NCI-H2107 treated with DMSO at 0.1 percent for 48 hours (cell line): ENCODE results near the gene RGL1.
"Not testable (repeated sequence)": the region's sequence is repeated elsewhere in the genome, so short reads cannot be mapped to it uniquely, and the experiment has no call there.

Experiments
- DNase-seq: peaks from one replicate; lab custom pipeline; 2025; ENCODE audit not compliant: unreplicated experiment; lab: John Stamatoyannopoulos, UW

The RGL1 gene

DNA sequence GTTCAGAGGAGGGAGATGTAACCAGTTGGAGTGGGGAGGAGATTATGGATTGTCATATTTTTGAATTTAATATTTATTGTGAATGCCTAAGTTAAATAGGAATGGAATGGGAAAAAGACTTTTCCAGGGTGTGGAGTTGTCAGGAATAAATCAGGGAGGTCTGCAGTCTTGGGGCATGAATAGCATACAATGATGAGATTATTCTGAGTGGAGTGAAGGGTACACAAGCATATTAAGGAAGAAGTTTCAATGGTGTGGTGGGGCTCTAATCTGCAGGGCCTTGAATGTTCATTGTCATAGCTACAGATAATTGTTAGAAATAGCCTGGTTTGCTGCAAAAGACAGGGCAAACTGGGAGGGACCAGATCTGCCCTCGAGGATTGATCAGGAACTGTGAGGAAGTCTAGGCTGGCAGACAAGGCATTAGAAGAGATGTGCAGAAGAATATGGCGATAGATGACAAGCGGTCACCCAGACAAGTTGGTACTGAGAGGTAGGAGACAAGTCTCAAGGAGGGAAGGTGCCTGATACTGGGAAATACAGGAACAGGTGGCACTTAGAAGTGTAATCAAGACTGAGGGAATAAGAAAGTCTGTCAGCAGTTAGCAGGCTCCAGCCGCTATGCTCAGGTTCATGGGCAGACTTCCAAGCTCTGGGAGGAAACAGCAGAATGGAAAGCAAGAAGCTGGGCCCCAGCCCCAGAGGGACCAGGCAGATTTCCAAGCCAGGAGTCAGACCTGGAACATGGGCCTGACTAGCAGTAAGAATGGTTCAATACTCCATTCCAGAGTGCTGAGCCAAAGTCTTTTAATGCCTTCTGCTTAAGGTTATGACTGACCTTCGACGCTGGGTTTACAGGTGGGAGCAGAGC lies 20.9 kb upstream of the RGL1 start:
- no peak for DNase-seq

DNA sequence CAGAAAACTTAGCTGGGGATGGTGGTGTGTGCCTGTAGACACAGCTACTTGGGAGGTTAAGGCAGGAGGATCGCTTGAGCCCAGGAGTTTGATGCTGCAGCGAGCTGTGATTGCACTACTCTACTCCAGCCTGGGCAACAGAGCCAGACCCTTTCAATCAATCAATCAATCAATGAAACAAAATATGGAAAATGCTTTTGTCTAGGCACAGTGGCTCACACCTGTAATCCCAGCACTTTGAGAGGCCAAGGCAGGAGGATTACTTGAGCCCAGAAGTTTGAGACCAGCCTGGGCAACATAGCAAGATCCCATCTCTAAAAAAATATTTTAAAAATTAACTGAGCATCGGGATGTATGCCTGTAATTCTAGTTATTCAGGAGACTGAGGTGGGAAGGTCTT lies 19.0 kb upstream of the RGL1 start:
- DNase-seq = not testable (repeated sequence)

DNA sequence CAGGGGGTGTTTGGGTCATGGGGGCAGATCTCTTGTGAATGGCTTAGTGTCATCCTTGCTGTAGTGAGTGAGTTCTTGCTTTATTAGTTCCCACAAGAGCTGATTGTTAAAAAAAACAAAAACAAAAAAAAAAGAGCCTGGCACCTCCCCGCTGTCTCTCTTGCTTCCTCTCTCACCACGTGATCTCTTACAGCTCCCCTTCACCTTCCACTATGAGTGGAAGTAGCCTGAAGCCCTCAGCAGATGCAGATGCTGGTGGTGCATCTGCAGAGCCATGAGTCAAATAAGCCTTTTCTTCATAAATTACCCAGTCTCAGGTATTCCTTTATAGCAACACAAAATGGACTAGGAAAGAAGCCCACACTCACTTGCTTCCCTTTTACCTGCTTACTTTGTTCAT lies 17.2 kb upstream of the RGL1 start:
- no peak for DNase-seq

DNA sequence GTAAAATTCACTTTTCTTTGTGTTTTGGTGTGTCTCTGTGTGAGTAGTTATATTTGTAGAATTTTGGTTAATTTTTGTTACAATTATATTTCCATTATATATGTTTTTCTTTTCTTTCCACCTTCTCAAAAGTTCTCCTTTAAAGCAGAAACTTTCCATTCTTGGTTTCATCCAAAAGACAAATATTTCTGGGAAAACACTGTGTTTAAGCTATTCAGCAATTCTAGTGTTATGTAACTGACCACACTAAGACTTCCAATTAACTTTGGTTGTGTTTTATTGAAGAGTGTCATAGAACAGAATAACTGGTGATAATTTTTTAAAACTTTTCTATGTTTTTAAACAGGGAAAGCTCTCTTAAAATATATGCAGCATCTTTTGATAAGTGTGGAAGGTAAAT lies 13.6 kb upstream of the RGL1 start:
- no peak for DNase-seq

DNA sequence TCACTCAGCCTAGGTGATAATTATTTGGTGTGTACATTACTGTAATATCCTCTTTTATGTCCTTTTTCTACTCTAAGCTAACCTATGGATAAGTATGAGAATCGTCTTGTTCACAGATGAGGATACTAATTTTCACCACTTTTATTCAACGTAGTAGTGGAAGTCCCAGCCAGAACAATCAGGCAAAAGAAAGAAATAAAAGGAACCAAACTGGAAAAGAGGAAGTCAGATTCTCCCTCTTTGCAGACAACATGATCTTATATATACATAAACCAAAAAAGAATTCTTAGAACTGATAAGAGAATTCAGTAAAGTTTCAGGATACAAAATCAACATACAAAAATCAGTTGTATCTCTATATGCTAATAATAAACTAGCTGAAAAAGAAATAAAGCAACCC lies 12.6 kb upstream of the RGL1 start:
- no peak for DNase-seq

DNA sequence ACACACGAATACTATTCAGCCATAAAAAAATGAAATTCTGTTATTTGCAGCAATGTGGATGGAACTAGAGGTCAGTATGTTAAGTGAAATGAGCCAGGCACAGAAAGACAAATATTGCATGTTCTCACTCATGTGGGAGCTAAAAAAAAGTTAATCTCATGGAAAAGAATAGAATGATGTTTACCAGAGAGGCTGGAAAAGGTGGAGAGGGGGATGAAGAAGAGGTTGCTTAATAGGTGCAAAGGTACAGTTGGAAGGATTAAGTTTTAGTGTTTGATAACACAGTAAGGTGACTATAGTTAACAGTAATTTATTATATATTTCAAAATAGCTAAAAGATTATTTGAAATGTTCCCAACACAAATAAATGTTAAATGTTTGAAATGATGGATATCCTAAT lies 10.8 kb upstream of the RGL1 start:
- DNase-seq = no peak

DNA sequence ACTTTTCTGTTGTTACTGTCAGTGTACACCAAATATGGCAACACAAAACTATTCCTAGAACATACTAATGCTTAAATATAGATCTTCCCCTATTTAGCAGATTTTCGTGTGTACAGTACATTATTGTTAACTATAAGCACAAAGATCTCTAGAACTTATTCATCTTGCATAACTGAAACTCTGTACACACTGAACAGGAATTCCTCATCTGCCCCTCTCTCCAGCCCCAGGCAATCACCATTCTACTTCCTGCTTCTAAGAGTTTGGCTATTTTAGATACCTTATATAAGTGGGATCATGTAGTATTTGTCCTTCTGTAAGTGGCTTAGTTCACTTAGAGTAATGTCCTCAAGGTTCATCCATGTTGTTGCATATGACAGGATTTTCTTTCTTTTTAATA lies 4.5 kb upstream of the RGL1 start:
- no peak for DNase-seq

DNA sequence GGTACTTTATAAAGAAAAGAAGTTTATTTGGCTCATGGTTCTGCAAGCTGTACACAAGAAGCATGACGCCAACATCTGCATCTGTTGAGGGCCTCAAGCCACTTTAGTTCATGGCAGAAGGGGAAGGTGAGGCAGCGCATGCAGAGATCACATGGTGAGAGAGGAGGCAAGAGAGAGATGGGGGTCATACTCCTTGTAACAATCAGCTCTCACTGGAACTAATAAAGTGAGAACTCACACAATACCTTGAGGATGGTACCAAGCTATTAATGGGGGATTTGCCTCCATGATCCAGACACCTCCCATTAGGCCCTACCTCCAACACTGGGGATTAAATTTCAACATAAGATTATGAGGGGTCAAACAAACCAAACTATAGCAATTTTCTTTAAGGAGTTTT lies 3.3 kb upstream of the RGL1 start:
- no peak for DNase-seq

DNA sequence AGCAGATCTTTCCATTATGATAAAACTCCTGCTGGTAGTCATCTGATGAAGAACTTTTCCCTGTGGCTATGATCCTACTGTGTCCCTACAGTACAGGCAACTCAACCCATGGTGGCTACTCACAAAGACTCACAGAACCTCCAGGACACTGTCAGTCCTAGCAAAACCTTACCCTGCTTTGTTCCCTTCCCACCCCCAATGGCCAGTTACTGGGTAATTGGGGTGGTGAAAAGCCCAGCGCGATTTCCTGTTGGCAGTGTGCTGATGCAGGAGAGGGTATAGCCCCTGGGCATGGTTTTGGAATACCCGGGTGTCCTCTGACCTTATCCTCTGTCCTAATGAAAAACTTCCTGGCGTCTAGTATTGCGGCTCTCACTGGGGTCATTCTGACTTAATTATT lies 533 bp upstream of the RGL1 start:
- no peak for DNase-seq

DNA sequence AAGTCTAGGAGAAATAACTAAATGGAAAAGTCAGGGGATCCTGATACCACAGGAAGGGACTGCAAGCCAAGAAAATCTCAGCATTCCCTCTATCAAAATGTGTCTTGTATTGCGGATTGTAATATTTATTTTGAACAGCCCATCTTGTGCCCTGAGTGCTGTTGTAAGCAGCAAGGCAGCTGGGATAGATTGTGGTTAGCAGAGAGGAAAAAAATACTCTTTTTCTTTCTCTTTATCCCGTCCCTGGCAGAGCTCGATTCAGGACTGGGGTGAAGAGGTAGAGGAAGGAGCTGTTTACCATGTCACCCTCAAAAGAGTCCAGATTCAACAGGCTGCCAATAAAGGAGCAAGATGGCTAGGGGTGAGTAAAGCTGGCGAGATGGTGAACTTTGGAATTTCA lies 1.2 kb downstream of the RGL1 start:
- no peak for DNase-seq

DNA sequence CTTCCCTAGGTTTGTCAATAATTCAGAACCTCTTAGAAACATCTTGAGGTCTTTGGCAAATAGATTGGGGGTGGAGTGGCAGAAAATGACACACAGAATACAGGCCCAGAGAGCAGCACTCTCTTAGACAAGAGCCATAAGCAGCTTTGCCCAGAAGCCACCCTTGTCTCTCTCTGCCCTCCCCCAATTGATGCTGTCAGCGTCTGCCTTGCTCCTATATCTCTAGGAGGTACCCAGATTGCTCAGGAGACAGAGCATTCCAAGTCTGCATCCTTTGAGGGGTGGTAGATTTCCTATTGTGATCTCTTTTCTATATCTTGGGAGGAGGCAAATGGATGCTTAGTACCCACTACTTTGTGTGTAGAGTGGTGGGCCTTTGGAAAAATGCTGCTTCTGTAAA lies 1.8 kb downstream of the RGL1 start:
- no peak for DNase-seq

DNA sequence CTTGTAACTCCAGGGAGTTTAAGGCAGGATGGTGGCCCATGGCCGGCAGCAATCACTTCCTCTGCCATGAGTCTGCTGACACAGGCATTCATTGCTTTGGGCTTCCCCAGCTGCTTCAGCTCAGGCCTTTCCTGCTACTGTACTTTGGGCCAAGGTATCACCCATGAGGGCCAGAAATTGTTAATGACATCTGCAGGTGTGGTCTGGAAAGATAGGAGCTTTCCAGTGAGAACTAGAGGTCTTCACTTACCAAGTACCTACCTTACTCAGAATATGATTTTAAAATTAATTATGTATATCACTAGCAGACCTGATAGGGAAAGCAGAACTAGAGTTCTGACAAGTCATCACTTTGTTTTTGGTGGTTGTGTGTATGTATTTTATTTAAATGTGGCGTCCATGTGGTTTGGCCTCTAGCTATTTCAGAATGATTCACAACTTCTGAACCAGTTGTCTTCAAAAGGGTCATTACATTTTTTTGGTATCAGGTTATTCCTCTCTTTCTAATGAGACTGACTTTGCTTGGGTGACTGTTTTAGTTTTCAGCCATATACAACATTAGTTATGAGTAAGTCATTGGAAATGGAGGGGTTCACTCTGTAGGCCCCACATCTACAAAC lies 2.7 kb downstream of the RGL1 start:
- no peak for DNase-seq

DNA sequence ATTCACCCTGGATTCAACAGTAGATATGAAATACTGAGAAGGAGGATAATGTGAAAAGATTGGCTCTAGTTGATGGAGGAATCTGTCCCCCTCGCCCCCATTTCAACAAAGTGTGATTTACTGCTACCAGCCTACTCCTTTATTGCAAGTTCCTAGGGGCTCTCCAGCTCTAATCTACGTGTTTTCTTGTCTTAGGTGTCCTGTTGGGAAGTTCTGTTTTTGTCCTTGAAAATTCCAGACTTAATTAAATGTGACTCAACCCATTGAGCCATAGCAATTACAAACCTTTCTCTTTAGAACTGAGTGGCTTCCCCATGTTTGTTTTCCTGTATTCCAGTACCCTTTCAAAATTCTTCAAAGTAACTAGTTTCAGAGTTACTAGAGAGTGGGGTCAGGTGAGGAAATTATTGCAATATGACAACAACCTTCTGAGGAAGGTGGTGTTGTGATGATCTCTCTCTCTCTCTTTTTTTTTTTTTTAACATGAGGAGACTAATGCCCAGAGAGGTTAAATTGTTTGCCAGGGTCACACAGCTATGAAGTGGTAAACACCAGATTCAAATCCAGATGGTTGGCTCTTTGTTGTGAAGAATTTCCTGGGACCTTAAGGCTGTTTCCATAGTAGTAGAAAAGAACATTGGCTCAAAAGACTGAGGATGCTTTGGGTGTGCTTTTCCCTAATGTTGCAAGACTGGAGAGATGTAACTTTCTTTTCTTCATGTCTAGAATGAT lies 3.5 kb downstream of the RGL1 start:
- DNase-seq = no peak

DNA sequence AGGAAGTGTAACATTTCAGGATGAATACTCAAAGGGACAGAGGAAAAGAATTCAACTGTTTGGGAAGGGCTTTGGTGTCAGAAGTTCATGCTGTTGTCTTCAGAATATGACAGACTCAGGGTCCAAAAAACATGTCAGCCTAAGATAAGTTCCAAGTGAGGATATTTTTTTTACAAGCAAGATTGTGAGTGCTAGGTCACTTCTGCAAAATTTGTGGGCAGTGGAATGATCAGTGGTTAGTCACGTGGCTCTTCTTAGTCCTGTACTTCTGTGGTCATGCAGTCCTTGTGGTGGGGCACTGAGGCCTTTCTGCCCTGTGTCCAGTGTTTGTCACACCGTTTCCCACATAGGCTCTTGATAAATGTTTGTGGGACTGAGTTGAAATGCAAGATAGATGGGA lies 5.2 kb downstream of the RGL1 start:
- no peak for DNase-seq

DNA sequence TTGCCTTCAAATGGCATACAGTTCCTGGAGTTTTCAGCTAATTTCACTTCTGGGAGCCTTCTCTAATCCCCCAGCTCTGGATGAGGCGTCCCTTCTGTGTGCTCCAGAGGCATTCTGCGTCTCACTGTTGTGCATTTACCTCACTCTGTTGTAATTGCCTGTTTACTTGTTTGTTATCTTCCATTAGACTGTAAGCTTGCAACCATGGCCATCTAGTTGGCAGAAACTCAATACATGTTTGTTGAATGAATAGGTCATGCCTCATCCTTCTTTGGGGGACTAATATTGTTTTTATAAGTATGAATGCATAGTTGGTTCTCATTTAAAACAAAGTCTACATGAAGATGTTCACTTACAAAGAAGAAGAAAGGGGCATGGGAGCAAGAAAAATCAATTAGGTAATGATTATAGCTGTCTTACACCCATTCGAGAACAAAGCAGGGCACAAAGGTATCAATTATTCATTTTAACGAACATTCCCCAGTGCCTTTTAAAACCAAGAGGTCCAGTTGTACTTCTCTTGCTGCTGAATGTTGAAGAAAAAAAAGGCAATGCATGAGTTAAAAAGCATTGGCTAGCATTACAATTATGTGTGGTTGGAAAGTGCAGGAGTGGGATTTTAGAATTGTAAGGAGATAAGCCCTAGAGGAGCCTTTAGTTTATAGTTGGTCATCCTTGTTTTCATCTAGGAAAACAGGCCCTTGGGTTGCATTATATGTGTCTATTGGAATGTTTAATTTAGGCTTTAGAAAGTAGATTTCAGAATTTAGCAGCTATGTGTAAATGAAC lies 6.0 kb downstream of the RGL1 start:
- DNase-seq = no peak

DNA sequence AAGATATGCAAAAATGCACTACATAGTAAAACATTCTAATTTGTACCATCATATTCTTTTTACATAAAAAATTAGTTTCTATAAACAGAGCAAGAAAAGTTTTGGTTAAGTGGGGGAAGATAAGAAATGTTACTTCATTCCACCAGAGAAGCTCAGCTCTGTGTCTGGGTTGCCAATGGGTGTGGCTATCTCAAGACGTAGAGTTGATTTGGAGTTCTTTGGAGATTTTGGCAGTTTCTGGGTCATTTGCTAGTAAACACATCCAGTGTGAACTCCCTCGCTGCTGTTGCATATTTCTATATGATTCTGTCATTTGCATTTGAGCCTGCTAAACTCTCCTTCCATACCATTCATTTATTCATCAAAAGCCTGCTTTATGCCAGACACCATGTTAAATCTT lies 7.2 kb downstream of the RGL1 start:
- no peak for DNase-seq

DNA sequence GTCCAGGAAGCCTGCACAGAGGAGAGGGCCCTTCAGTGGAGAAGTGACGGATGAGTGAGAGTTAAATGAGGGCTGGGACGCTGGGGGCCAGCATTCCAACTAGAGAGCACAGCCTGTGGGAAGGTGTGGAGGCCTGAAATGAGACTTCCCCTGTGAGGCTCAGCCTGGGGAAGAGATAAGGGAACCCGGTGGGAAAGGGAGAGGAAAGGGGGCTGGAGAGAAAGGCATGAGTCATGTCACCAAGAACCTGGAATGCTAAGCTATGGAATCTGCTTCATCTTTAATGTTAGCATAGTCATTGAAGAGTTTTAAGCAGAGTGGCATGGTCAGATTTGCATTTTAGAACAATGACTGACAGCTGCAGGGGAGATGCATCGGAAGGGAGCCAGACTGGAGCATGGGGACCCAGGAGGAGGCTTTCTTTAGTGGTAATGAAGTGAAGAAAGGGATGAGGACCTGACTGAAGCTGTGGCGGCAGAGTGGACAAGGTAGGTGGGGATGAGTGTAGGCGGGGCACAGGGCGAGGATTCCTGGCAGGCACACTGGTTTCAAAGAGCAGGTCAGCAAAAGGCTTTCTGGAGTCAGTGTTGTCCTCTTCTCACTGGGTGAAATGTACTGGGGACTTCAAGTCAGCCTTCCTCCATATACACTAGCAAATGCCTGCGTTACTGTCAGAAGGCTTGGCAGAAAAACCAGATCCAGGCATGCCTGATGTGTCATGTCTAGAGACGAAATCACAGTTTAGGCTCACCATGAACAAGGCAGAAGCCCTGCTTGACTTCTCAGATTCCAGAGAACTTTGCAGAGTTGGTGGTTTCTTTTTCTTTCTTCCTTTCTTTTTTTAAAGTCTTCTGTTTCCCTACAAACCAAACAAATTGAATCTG lies 8.0 kb downstream of the RGL1 start:
- no peak for DNase-seq

DNA sequence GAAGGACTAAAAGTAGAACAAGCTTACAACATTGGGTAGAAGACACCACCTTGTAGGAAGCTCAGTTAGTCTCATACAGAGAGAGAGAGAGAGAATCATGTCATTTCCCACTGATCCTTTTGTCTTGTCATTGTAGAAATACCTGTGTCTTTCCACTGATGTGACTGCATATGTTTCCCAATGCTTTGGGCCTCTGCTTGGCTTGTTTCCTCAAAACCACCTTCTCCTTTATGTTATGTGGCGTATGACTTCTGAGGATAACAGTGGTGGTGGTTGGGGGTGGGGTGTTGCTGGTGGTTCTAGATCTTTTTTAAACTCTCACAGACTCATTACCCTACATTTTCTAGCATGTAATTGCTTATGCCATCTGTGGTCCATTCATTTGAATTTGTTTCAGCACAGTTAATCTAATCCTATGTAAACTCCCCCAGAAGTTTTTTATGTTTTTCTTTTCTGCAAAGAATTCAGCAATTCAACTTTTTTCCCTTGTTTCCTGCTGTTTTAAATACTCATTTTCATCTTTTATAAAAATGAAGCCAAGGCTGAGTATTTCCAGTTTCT lies 9.3 kb downstream of the RGL1 start:
- DNase-seq = no peak

DNA sequence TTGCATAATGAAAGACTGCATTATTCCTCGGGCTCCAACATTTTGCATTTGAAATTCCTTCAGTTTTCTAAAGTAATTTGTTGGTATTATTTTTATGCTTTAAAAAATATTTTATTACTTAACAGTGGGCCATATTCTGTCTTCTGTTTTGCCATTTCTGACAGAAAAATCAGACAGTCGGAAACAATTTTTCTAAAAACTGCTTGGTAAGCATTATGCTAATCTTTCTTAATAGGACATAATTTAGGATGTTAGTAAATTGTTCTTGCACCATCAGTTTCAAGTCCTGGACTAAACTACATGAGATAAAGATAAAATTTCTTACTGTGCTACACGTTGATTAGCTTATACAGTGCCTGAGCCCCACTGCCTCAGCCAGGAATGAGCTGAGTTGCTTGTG lies 11.2 kb downstream of the RGL1 start:
- no peak for DNase-seq
